ENCODE results near the gene ARVCF. TPM values are rescaled to one million over a fixed set of nuclear protein-coding genes. Genes with fewer than 3 reads are reported as not detected.

The ARVCF gene
- polyA plus RNA-seq, 1 of the 3 experiments (the other 2 are of a cell fraction): 27.4 TPM

- peaks cover 7 to 14% of the 10 kb centered on the region in 2 experiments; a peak in 2 of 4 replicates for H3K4me1 ChIP-seq (ENCODE audit: control insufficient read depth in 1 of 2, insufficient read depth in 2 of 2, low read depth in 1 of 2, low read length in 1 of 2)
- H3K4me3 ChIP-seq (ENCODE audit: low read depth in 2 of 2, low read length in 1 of 2): no peak overlapping the region
- H3F3A ChIP-seq (replicated peaks; ENCODE audit: insufficient read depth): no peaks in the 10 kb centered on the region
- no peak for DNase-seq
- ChIA-PET CTCF (interaction anchor here (0.7 to 1.4 kb wide), 7 partner anchors 10 to 228 kb away, joined by 3 to 6 read pairs (median 3); partner anchors contain the start of gene RANBP1), POLR2A (no interaction called here)
- no peak overlapping the region for H3K9ac ChIP-seq
- H3K9me2 ChIP-seq: no peaks in the 10 kb centered on the region
- H3K9me3 ChIP-seq: no peaks in the 10 kb centered on the region
- no peak overlapping the region for H3K27ac ChIP-seq (ENCODE audit: low read depth in 2 of 2, low read length in 1 of 2)
- no peaks in the 10 kb centered on the region for H3K27me3 ChIP-seq (ENCODE audit: insufficient read depth)
- H3K36me3 ChIP-seq (replicated peaks in 1 of 2; ENCODE audit: control insufficient read depth in 1 of 2, insufficient read depth in 2 of 2, low read length in 1 of 2): peaks cover 4 to 6% of the 10 kb centered on the region in 2 experiments
- peaks cover 39% of the 10 kb centered on the region; the same call in 1 of the 2 replicates for H3K79me2 ChIP-seq (ENCODE audit: insufficient read depth)
- TF ChIP-seq RFX5 (IDR thresholded peaks at IDR 0.05; ENCODE audit: low read length) (no peak), ZBTB33 (IDR thresholded peaks at IDR 0.05; ENCODE audit: borderline replicate concordance, low read depth) (no peak), NRF1 (IDR thresholded peaks at IDR 0.05; ENCODE audit: low read depth, low read length) (no peak)
- WGBS (ENCODE audit: low lambda C conversion rate): 92% methylated on average over 18 of the region's 19 CpGs
- no peak overlapping the region for H3K4me2 ChIP-seq
- H2AFZ ChIP-seq (ENCODE audit: low read depth): no peak overlapping the region
- H4K20me1 ChIP-seq (ENCODE audit: insufficient read depth): peaks cover 35% of the 10 kb centered on the region
Observed at GRCh38 chr22:19958083-19959042, 58.3 kb downstream of the ARVCF start.

GRCh38 chr22:19957445-19957844 is 59.2 kb downstream of the ARVCF start:
- POLR2A ChIA-PET: no interaction called here
- H3K4me3 ChIP-seq (ENCODE audit: low read depth in 2 of 2, low read length in 1 of 2): no peak overlapping the region
- no peaks in the 10 kb centered on the region for H3K9me2 ChIP-seq
- 100% methylated on average over 4 of the region's 9 CpGs for WGBS (ENCODE audit: low lambda C conversion rate)
- no peak overlapping the region for H3K27ac ChIP-seq (ENCODE audit: low read depth in 2 of 2, low read length in 1 of 2)
- no peaks in the 10 kb centered on the region for H3F3A ChIP-seq (replicated peaks; ENCODE audit: insufficient read depth)
- peaks cover 34% of the 10 kb centered on the region; the same call in 1 of the 2 replicates for H4K20me1 ChIP-seq (ENCODE audit: insufficient read depth)
- H2AFZ ChIP-seq (ENCODE audit: low read depth): no peak overlapping the region
- H3K9ac ChIP-seq: no peak overlapping the region
- H3K36me3 ChIP-seq (replicated peaks in 1 of 2; ENCODE audit: control insufficient read depth in 1 of 2, insufficient read depth in 2 of 2, low read length in 1 of 2): peaks cover 0 to 4% of the 10 kb centered on the region in 2 experiments
- H3K79me2 ChIP-seq (ENCODE audit: insufficient read depth): peaks cover 46% of the 10 kb centered on the region; the same call in 1 of the 2 replicates
- no peak overlapping the region for H3K4me2 ChIP-seq
- peak; percentile 32 for DNase-seq
- no peak for TF ChIP-seq ZBTB33 (IDR thresholded peaks at IDR 0.05; ENCODE audit: borderline replicate concordance, low read depth)
- no peak for TF ChIP-seq MEF2A (IDR thresholded peaks at IDR 0.05; ENCODE audit: borderline replicate concordance, low read depth)
- TF ChIP-seq EZH2phosphoT487 (IDR thresholded peaks at IDR 0.05; ENCODE audit: borderline replicate concordance, low read depth): no peak
- TF ChIP-seq EP300 (IDR thresholded peaks at IDR 0.05; ENCODE audit: borderline replicate concordance in 1 of 2, low read depth in 1 of 2, low read length in 1 of 2): no peak
- no peak for TF ChIP-seq USF1 (IDR thresholded peaks at IDR 0.05; ENCODE audit: borderline replicate concordance, low read depth)
- CTCF ChIA-PET: interaction anchor here (1.3 to 1.4 kb wide), 2 partner anchors 9 to 56 kb away, joined by 4 to 5 read pairs; no protein-coding TSS in a partner anchor
- peaks cover under 1 to 7% of the 10 kb centered on the region in 2 experiments; a peak in 2 of 4 replicates for H3K4me1 ChIP-seq (ENCODE audit: control insufficient read depth in 1 of 2, insufficient read depth in 2 of 2, low read depth in 1 of 2, low read length in 1 of 2)
- H3K9me3 ChIP-seq: no peaks in the 10 kb centered on the region
- no peaks in the 10 kb centered on the region for H3K27me3 ChIP-seq (ENCODE audit: insufficient read depth)

Data from SK-N-SH (cell line).